ENCODE measurements around the gene CALML6. TPM values are rescaled to one million over a fixed set of nuclear protein-coding genes. Genes with fewer than 3 reads are reported as not detected.

Gene CALML6
- total and polyA plus RNA-seq, 10 of the 15 experiments (the other 5 are each of a cell fraction or from before 2014, with no cell fraction given) = 0.07 to 1.3 (median 0.21) TPM; not detected in 5

GRCh38 chr1:1920608-1921458, 5.8 kb downstream of the CALML6 start:
- in situ Hi-C loops (cut with MboI) = no loop called here
- no peak for DNase-seq (ENCODE audit: low read depth, low spot score)
- no peak overlapping the region for H3K4me2 ChIP-seq (ENCODE audit: control insufficient read depth, insufficient read depth)
- SMC1A ChIA-PET (ENCODE audit: uncharacterized antibody, unreplicated experiment) = no interaction called here
- H3K79me2 ChIP-seq (ENCODE audit: control insufficient read depth, insufficient read depth, low read length) = no peaks in the 10 kb centered on the region
- no peak overlapping the region for H3K27ac ChIP-seq (ENCODE audit: control insufficient read depth, insufficient read depth)
- POLR2A ChIA-PET = no interaction called here
- CTCF ChIA-PET = no interaction called here
- no peak overlapping the region for H3K4me3 ChIP-seq
- no peaks in the 10 kb centered on the region for H3K36me3 ChIP-seq (ENCODE audit: control insufficient read depth in 2 of 2, insufficient read depth in 2 of 2, low read length in 1 of 2)
- ATAC-seq = no peak
- WGBS (ENCODE audit: insufficient coverage, insufficient replicate concordance, low lambda C conversion rate, missing lambda C conversion rate) = 67% methylated on average over 27 of the region's 27 CpGs
- H4K20me1 ChIP-seq (ENCODE audit: control insufficient read depth, insufficient read depth) = no peaks in the 10 kb centered on the region
- H3K9ac ChIP-seq (ENCODE audit: control insufficient read depth, insufficient read depth, low read length) = no peak overlapping the region
- H2AFZ ChIP-seq (ENCODE audit: control insufficient read depth, low read depth, low read length) = no peak overlapping the region
- H3K9me3 ChIP-seq (replicated peaks; ENCODE audit: control insufficient read depth, insufficient read depth, low read length) = no peaks in the 10 kb centered on the region
- intact Hi-C loops (cut with micrococcal nuclease; ENCODE audit: unreplicated experiment) = no loop called here
- no TSS peak for BruUV-seq (replicated peaks)
- peaks cover 7% of the 10 kb centered on the region for H3K4me1 ChIP-seq (ENCODE audit: control insufficient read depth, insufficient read depth, low read length)
- H3K27me3 ChIP-seq (replicated peaks in 1 of 2; ENCODE audit: control insufficient read depth in 2 of 2, insufficient read depth in 2 of 2, low read length in 1 of 2) = peaks cover 0 to 2% of the 10 kb centered on the region in 2 experiments; a peak in 1 of 4 replicates
- RAD21 ChIA-PET (ENCODE audit: unreplicated experiment) = no interaction called here
- no peak for FAIRE-seq
- TF ChIP-seq ETV6 (conservative IDR thresholded peaks at IDR 0.05 in 1 of 2, IDR thresholded peaks at IDR 0.05 in 1 of 2; ENCODE audit: borderline replicate concordance in 1 of 2, low read depth in 1 of 2) (no peak), HCFC1 (IDR thresholded peaks at IDR 0.05; ENCODE audit: low read length) (no peak), SREBF2 (IDR thresholded peaks at IDR 0.05; ENCODE audit: low read length) (no peak), POLR2AphosphoS2 (IDR thresholded peaks at IDR 0.05; ENCODE audit: low read depth, low read length) (no peak), SRF (IDR thresholded peaks at IDR 0.05; ENCODE audit: low read depth in 2 of 2, low read length in 2 of 2) (no peak), ZNF24 (IDR thresholded peaks at IDR 0.05) (no peak), ZNF274 (IDR thresholded peaks at IDR 0.05; ENCODE audit: insufficient read depth, insufficient read length) (no peak), BMI1 (IDR thresholded peaks at IDR 0.05; ENCODE audit: borderline replicate concordance) (no peak), NFYA (IDR thresholded peaks at IDR 0.05; ENCODE audit: borderline replicate concordance, low read depth, low read length) (no peak), FOXM1 (IDR thresholded peaks at IDR 0.05; ENCODE audit: low read depth, low read length) (no peak), SP1 (IDR thresholded peaks at IDR 0.05; ENCODE audit: low read depth, low read length) (no peak), ATF7 (IDR thresholded peaks at IDR 0.05; ENCODE audit: low read depth) (no peak), RAD21 (IDR thresholded peaks at IDR 0.05; ENCODE audit: insufficient read depth, low read depth, low read length) (no peak), SUZ12 (IDR thresholded peaks at IDR 0.05; ENCODE audit: unreplicated experiment) (no peak), RBBP5 (conservative IDR thresholded peaks at IDR 0.05) (no peak), RAD51 (IDR thresholded peaks at IDR 0.05) (no peak)
- TF ChIP-seq, protein P1, sequence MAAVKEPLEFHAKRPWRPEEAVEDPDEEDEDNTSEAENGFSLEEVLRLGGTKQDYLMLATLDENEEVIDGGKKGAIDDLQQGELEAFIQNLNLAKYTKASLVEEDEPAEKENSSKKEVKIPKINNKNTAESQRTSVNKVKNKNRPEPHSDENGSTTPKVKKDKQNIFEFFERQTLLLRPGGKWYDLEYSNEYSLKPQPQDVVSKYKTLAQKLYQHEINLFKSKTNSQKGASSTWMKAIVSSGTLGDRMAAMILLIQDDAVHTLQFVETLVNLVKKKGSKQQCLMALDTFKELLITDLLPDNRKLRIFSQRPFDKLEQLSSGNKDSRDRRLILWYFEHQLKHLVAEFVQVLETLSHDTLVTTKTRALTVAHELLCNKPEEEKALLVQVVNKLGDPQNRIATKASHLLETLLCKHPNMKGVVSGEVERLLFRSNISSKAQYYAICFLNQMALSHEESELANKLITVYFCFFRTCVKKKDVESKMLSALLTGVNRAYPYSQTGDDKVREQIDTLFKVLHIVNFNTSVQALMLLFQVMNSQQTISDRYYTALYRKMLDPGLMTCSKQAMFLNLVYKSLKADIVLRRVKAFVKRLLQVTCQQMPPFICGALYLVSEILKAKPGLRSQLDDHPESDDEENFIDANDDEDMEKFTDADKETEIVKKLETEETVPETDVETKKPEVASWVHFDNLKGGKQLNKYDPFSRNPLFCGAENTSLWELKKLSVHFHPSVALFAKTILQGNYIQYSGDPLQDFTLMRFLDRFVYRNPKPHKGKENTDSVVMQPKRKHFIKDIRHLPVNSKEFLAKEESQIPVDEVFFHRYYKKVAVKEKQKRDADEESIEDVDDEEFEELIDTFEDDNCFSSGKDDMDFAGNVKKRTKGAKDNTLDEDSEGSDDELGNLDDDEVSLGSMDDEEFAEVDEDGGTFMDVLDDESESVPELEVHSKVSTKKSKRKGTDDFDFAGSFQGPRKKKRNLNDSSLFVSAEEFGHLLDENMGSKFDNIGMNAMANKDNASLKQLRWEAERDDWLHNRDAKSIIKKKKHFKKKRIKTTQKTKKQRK (IDR thresholded peaks at IDR 0.05; ENCODE audit: low read depth, low read length) = no peak
- TF ChIP-seq, protein P2, sequence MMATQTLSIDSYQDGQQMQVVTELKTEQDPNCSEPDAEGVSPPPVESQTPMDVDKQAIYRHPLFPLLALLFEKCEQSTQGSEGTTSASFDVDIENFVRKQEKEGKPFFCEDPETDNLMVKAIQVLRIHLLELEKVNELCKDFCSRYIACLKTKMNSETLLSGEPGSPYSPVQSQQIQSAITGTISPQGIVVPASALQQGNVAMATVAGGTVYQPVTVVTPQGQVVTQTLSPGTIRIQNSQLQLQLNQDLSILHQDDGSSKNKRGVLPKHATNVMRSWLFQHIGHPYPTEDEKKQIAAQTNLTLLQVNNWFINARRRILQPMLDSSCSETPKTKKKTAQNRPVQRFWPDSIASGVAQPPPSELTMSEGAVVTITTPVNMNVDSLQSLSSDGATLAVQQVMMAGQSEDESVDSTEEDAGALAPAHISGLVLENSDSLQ (IDR thresholded peaks at IDR 0.05) = no peak

Data from GM12878 (cell line).